Stimulated activated CD8-positive, alpha-beta memory T cell treated with anti-CD3 and anti-CD28 coated beads, Interleukin-15, amount 100 ng/mL, for 24 hours (primary cell): Measurements from ENCODE around the gene NME4.

Experiments
- DNase-seq: peaks from one replicate; pipeline ENCODE4 v3.0.0-alpha.2; 2020; ENCODE audit warnings: low read depth

Gene NME4

DNA sequence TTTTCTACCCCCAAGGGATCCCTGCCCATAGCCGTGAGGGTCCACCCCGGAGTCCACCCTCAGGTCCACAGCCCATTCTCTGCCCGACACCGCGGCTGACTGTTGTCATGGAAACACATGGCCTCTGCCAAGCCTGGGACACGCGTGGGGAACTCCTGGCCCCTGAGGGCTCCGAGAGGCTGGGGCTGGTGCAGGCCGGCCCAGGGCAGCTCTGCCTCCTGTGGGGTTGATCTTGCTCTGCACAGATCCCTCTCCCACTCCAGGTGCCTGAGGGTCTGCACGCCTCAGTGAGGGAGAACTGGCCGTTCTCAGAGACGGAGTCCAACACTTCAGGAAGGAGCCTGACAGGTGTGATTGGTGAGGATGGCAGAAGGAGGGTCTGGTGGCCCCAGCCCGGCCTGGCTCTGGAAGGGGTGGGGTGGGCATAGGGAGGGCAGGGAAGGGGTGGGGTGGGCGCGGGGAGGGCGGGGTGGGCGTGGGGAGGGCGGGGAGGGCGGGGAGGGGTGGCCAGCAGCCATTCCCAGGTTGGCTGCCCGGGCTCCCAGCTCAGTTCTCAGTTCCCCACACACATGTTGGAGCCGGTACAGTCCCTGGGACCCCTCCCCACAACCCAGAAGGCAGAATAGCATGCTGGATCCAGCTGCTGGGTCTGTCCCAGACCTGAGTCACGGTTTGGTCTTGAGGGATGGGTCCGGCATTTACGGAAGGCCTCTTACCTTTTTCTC is 33.1 kb upstream of the NME4 start:
- DNase-seq: no peak

DNA sequence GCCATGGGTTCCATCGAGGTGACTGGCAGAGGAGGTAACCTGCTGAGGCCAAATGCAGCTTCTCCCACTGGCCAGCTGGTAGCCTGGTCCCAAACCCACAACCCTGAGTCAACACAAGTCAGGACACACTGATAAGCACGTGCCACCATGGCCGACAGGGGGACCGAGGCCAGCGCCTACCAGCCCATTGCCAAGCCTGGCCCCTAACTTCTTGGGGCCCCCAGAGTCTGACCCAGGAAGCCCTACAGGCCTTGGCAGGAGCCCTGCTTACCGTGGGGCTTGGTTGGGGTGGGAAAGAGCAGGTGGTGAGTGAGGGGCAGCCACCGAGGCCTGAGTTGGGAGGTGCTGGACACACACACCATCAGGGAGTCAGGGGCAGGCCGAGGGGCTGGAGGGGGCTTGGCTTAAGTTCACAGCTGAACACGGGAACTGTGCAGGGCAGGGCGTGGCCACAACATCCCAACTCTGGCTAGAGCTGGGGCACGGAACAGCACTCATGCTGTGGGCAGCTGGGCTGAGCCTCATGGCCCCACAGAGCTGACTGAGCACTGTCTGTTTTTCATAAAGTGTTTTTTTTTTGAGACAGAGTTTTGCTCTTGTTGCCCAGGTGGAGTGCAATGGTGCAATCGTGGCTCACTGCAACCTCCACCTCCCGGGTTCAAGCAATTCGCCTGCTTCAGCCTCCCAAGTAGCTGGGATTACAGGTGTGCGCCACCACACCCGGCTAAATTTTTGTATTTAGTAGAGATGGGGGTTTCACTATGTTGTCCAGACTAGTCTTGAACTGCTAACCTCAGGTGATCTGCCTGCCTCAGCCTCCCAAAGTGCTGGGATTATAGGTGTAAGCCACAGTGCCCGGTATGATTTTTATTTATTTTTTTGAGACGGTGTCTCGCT is 32.2 kb upstream of the NME4 start:
- DNase-seq: no peak

DNA sequence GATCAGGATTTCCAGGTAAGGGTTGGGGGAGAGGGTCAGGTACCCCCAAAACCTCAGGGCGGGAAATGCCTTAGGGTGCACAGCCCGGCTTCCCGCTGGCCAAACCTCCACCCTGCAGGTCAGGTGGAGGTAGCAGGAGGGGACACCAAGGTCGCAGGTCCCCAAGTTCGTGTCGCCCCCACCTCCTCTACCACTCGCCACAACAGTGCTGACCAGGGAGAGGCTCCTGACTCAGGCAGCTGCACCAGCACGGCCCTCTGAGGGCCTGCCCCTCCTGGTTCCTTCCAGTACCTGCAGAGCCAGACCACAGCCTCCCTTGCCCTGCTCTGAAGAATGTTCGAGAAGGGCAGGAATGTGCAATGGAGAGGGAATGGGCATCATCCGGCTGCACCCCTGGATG is 30.5 kb upstream of the NME4 start:
- DNase-seq: no peak

DNA sequence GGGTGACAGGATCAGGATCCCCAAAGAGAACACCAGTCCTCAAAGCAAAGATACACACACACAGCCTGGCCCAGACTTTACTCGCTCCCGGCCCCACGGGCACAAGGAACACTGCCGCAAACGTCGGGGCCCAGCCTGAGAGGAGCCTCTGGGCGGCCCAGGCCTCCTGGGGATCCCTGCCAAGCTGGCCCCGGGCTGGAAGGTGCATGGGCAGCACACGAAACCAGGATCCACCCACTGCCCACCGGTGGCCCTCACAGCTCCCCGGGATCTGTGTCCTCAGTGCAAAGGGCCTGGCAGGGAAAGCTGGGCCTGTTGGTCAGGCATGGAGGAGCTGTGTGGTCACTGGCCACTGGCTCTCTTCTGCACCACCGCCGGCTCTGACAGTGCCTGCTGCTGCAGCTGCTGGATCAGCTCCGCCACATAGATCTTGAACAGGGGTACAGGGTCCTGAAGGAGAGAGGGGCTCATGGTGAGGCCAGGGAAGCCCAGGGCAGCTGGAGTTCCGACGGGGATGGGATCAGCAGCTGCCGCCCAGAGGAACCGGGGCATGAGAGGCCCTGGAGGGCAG is 29.6 kb upstream of the NME4 start:
- no peak for DNase-seq

DNA sequence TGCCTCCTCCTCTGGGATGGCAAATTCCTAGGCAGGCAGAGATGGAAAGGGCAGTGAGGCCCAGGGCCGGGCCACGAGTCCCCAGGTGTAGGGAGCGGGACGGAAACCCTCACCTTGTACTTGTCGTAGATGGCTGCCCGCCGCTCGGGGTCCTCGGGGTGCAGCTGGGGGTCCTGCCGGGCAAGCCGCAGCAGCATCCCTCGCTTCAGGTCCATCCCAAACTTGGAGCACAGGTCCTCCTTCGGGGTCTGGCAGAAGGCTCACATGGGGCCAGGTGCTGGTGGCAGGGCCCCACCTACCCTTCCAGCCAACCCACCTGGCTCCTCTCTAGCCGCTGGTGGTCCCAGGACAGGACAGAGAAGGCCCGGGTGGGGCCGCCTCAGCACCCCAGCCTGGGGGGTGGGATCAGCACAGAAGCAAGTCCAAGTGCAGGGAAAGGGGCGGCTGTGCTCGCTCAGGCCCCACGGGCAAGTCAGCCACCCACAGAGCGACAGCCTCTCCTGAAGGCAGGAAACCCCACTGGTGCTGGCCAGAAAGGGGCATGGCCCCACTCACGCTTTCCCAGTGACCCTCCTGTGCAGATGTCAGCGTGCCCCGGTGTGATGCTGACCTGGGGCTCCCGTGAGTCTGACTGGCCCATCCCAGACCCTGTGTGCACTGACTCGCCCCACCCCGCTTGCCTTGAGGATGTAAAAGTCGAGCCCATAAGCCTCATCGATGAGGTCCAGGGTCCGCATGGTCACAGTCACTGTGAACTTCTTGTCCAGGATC is 28.4 kb upstream of the NME4 start:
- no peak for DNase-seq

DNA sequence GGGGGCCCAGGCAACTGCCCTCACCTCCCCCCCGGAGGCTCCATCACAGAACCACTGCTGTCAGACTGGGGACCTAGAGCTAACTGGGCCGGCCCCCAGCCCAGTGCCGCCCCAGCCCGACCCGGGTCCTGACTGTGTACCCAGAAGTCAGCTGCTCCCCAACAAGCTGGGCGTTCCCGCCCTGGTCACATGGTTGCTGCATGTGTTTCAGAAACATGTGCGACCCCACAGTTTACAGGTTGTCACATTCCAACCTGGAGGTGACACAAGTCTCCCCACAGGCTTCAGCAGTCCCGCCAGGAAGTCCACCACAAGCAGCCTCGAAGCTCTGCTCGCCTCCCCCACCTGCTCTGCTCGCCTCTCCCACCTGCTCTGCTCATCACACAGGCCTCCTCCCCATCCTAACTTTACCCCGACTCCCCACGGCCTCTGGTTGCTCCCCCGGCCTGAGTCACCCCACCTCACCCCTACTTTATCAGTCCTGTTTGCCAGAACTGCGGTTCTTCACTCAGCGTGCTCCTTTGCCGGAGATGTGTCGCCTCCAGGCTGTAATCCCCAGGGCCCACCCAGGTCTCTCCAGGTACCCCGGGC is 27.6 kb upstream of the NME4 start:
- DNase-seq: no peak

DNA sequence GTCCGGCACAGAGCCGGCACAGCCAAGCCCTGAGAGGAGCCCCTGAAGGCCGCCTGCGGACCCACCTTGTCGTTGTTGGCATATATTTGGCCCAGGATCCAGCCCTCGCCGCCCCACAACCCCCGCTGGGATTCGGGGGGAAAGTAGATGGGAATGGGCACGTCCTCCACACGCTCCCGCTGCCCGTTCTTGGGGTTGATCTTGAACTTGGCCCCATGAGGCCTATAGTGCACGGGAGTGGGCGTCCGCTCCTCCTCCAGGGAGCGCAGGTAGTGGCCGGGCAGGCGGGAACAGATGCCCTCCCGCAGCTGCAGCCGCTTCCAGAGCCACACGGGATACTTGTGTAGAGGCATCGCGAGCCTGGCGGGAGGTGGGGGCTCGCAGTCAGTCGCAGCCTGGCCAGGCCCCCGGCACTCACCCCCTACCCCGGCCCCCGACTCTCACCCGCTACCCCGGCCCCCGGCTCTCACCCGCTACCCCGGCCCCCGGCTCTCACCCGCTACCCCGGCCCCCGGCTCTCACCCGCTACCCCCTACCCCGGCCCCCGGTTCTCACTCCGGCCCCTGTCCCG is 27.0 kb upstream of the NME4 start:
- no peak for DNase-seq

DNA sequence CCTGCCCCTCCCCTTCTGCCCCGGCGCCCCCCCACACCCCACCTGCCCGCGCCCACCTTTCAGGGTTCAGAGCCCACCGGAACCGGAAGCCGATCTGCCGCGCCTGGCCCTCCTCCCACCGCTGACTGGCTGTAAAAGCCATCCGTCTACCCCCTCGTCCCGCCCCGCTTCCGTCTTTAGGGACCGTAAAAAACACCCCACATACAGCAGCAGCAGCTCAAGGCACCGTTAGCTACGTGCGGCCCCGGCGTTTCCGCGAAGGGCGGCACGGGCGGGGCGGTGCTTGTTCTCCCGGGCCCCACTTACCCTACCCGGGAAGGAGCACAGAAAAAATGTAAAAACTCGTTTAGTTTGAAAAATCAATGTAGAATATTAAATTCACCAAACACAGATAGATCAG is 26.6 kb upstream of the NME4 start, which contains the start of gene MRPL28:
Gene MRPL28 (minus strand): TSS at position 96 of the 400 bp plus-strand sequence. CDS start 320 bp downstream, outside the sequence.
- DNase-seq: peak; percentile 81

DNA sequence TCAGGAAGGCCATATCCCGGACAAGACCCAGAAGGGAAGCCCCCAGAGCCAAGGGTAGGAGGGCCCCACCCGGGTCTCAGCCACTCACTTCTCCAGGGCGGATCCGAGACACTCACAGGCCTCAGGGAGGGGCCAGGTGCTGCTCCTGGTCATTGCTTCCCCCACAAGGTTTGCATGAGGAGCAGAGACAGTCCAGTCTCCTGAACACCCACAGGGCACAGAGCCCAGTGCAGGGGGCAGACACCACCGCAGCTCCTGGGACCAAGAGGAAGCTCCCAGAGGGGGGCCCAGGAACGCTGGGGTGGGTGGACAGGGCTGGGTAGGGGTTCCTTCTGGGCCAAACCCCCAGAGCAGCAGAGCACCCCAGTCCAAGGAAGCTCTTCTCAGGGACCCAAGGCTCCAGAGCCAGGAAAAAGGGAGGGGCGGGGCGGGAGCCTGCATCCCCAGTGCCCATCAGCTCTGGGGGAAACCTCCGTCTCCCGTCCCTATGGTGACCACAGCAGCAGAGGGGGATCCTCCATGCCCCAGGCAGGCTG is 26.0 kb upstream of the NME4 start:
- no peak for DNase-seq

DNA sequence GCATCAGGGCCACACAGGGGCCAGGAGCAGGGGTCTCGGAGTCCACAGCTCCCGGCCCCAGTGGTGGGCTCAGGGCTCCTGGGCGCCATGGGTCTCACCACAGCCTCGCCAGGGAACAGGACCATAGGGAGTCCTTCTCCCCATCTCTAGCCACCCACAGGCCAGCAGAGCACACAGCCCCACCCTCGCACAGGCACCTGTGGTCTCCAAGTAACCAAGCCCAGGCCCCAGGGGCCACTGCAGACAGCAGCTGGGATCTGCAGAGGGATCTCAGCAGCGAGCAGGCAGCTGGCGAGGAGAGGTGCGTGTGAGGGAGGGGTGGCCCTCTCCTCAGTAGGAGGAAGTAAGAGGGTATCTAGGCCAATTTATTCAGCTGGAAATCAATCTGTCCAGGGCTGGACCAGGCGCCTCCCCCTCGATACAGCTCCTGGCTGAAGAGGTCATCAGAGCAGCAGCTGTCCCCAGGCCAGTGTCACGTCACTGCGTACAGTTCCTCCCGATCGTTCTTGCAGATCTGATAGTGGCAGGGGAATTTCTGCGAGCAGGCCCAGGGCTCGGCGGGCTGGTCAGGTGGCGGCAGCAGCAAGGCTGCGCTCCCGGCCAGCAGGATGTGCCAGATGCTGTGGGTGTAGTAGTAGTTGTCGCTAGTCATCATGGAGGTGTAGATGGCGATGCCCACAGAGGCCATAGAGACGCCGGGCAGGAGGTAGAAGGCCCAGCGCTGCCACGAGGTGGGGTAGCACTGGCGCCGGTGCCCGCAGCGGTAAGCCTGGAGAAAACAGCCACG is 25.3 kb upstream of the NME4 start:
- DNase-seq: no peak

DNA sequence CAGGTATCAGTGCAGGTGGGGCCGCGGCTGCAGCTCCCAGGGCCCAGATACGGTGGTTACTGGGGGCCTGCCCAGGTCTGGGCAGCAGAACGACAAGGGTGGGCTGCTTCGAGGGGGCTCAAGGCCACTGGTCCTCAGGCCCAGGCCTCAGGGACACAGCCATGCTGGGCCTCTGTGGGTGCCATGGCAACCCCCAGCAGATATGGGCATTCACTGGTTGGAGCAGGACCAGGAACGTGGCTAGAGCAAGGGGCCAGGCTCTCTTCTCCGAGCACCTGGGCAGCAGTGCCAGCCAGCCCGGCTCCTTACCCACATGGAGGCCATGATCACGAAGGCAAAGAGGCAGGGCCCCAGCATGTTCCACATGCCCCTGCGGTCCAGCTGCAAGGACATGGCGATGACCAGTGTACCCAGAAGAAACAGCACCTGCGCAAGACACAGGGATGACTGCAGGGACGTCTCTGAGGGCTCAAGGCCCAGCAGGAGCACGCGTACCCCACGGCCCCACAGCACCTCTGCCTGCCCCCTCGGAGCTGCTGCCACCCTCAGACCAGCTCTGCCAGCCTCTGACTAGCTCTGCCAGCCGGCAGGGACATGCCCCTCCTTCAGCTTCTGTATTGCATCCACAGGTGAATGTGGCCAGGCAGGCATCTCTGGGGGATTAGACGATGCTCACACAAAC is 24.6 kb upstream of the NME4 start:
- no peak for DNase-seq

DNA sequence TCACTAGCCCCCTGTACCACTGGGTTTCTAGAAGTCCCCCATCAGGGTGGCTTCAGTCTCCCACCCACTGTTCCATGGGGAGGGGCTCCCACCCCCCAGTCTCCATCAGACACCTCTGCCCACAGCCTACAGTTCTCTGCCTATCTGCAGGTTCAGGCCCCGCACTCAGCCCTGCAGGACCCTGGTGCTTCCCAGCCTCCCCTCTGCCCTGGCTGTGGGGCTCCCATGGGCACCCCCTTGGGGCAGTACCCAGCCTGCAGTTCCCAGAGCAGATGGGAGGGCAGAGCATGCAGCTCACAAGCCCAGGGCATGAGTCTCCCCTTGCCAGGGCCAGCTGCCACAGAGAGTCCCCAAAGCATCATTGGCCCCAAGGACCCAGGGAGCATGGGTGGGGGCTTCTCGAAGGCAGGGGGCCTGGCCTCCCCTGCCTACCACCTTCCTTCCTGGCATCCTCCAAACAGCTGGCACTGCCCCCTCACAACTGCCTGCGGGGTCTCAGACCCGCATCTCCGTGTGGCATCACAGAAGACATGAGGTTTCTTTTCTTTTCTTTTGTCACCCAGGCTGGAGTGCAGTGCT is 23.9 kb upstream of the NME4 start:
- DNase-seq: no peak

DNA sequence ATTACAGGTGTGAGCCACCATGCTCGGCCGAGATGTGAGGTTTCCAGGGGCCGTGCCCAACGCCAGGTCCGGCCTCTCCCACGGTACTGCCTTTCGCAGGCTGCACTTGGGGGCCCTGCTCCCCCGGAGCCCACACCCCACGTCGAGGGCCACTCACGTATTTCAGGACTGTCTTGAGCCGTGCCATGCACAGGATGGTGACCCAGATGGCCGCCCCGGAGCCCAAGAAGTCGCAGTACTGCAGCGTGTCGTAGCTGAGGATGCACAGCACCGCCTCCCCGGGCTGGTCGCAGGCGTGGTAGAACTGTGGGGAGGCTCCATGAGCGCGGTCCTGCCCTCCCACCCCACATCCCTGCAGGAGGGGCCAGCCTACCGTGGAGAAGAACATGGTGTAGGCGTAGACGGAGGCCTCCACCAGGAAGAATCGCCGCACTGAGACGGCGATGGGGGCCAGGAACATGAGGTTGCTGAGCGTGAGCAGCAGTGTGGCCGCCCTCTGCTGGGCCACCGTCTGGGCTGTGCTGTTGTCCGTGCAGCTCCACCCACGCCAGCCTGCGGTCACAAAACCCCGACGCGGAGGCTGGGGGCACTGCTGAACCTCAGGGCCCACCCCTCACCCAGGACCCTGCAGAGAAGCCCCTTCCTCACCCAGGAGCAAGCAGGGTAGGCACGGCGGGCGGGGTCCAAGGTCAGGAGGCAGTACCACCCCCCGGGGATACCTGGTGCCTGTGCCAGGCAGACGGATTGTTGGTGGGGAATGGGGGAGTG is 23.0 kb upstream of the NME4 start:
- DNase-seq: no peak

DNA sequence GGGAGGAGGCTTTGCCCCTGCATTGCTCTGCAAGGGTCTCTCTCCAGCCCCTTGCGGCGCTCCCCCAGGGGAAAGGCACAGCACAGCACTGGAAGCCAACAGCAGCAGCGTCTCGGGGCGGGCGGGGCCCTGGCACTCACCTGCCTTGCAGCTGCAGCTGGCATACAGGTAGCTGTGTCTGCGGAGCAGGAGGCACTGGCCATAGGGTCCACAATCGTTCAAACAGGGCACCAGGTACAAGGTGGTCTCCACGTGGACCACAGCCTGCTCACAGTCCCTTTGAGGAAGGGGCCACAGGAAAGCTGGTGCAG is 22.4 kb upstream of the NME4 start:
- DNase-seq: no peak

DNA sequence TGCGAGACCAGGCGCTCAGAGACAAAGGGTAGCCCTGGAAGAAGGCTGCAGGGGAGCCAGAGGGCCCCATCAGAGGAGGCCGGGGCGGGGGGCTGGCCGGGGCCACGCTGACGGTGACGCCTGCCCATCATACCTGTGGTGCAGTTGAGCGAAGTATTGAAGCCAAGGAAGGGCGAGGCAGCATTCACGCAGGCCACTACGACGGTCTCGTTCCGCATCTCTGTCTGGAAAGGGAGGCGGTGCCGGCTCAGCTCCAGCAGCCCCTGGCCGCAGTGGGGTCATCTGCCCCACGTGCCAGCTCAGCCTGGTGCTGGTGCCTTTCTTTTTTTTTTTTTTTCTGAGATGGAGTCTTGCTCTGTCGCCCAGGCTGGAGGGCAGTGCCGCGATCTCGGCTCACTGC is 21.8 kb upstream of the NME4 start:
- no peak for DNase-seq

DNA sequence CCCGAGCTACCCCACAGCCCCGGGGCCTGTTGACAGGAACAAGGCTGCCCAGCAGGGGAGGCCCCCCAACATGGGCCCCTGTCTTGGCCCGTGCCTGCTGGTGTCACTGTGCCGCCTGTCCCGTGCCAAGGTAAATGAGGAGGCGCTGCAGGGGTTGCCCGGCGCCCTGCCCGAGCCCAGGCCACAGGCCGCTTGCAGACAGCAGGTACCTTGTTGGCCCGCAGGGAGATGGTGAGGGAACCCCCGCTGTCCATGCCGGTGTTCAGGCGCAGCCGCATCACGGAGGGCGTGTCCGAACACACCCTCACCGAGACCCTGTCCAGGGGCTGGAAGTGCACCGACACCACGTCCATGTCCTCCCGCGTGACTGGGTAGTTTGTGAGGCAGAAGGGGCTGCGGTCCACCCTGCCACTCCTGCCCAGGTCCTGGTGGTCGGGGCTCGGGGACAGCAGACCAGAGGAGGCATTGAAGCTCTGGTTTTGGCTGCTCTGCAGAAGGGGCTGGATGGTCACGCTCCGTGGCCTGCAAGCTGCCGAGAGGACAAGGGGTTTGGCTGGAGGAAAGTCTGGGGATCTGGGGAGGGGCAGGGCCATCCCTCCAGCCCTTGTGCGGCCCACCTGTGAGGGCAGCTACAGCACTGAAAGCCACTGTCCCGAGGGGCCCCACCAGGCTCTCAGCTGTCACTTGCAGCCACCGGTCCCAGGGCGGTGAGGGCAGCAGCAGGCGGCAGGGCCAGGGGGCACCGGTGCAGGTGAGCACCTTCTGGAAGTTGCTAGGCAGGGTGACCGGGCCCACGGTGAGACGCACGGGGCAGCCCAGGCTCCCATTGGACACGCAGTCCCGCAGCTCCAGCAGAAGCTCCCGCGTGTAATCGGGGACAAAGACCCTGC is 20.8 kb upstream of the NME4 start:
- no peak for DNase-seq

DNA sequence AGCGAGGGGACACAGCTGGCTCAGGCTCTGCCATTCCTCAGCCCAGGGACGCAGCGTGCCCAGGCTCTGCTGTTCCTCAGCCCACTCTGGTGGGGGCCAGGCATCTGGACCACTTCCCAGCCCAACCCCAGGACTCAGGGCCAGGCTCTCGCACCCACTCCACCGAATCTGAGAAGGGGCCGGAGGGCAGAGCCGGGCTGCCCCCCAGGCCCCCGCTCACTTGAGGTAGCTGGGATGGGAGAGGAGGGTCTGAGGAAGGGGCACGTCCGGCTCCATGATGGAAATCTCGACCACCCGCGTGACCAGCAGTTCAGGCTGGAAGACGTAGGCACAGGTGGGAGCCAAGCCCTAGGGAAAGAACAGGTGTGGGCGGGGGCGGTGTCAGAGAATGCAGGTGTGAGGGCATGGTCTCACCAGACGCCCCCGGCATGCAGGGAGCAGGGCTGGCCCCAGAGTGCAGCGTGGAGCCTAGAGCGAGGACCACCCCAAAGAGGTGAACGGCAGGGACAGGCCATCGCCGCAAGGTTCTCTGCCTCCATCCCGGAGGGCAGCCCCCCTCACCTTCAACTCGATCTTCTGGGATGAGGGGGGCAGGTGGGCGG is 20.1 kb upstream of the NME4 start:
- no peak for DNase-seq
